A673 (cell line): ENCODE results near the gene SLC26A8. TPM values are rescaled to one million over a fixed set of nuclear protein-coding genes. Genes with fewer than 3 reads are reported as not detected.

Experiments
- BruUV-seq: library from RNA; stranded (reverse); fragments of 400-500 nt; replicated peaks from 2 replicates; lab custom pipeline; 2021; lab: Mats Ljungman, UMichigan
- CTCF ChIA-PET: fragments of 300-600 bp; sonication (Branson Sonifier 250); formaldehyde crosslinking; loops from one replicate; lab custom pipeline; 2022; ENCODE audit warnings: antibody characterized with exemption; lab: Charles Lee
- POLR2A ChIA-PET: fragments of 300-600 bp; sonication (Branson Sonifier 250); formaldehyde crosslinking; loops from one replicate; lab custom pipeline; 2022; ENCODE audit warnings: antibody characterized with exemption; ENCODE audit not compliant: low non-redundant PET; lab: Charles Lee
- DNase-seq: peaks from one replicate; pipeline ENCODE4 v3.0.0-alpha.2; 2015; ENCODE audit warnings: low spot score
- H3K27ac ChIP-seq: fragments of 200-600 bp; sonication (generic); 2 replicates; pipeline ENCODE4 v1.5.1; 2016; ENCODE audit warnings: mixed run types, low read depth, mild to moderate bottlenecking, mixed read lengths, antibody characterized with exemption, low read length; ENCODE audit not compliant: poor library complexity, severe bottlenecking
- H3K27me3 ChIP-seq: fragments of 200-600 bp; sonication (generic); replicated peaks from 2 replicates; pipeline ENCODE4 v1.6.1; 2017; ENCODE audit warnings: mixed run types, low read depth, mild to moderate bottlenecking, mixed read lengths, antibody characterized with exemption, low read length; ENCODE audit not compliant: insufficient read depth, poor library complexity
- H3K36me3 ChIP-seq: fragments of 200-600 bp; sonication (generic); 2 replicates; pipeline ENCODE4 v1.6.1; 2016; ENCODE audit warnings: mixed run types, mild to moderate bottlenecking, mixed read lengths, antibody characterized with exemption, low read length; ENCODE audit not compliant: insufficient read depth, poor library complexity, severe bottlenecking
- H3K4me1 ChIP-seq: fragments of 200-600 bp; sonication (generic); 2 replicates; pipeline ENCODE4 v1.6.1; 2017; ENCODE audit warnings: mixed run types, mild to moderate bottlenecking, mixed read lengths, antibody characterized with exemption, low read length; ENCODE audit not compliant: insufficient read depth, poor library complexity, severe bottlenecking
- H3K4me3 ChIP-seq: fragments of 200-600 bp; sonication (generic); 2 replicates; pipeline ENCODE4 v1.5.1; 2016; ENCODE audit warnings: low read depth, mixed run types, mild to moderate bottlenecking, mixed read lengths, low read length; ENCODE audit not compliant: poor library complexity, severe bottlenecking
- H3K9me3 ChIP-seq: fragments of 200-600 bp; sonication (generic); 2 replicates; pipeline ENCODE4 v1.6.1; 2016; ENCODE audit warnings: mixed run types, low read depth, mild to moderate bottlenecking, mixed read lengths, antibody characterized with exemption, low read length; ENCODE audit not compliant: poor library complexity, severe bottlenecking
- CTCF ChIP-seq: fragments of 300-800, 200-600 bp; sonication (generic); conservative IDR thresholded peaks from 2 replicates; pipeline ENCODE4 v1.5.1; 2017; ENCODE audit warnings: low read depth, mild to moderate bottlenecking, antibody characterized with exemption, low read length, moderate library complexity, mixed read lengths
- EZH2 ChIP-seq: fragments of 200-600 bp; sonication (generic); IDR thresholded peaks from 2 replicates; pipeline ENCODE4 v1.6.1; 2017; ENCODE audit warnings: borderline replicate concordance, low read depth, mild to moderate bottlenecking, mixed read lengths, antibody characterized with exemption, low read length; ENCODE audit not compliant: poor library complexity, severe bottlenecking
- intact Hi-C: fragments of 100-400 bp; cut with micrococcal nuclease; formaldehyde crosslinking; loops from one replicate; pipeline ENCODE4 v1.10.0; 2022; ENCODE audit not compliant: unreplicated experiment
- total RNA-seq: library from RNA; stranded (reverse); gene quantifications from 2 replicates; pipeline ENCODE4 v1.2.3, GENCODE V29; 2021

Gene SLC26A8
- total RNA-seq, 1 experiment from 2014 or later = not detected

- Histone ChIP-seq H3K4me1 (no peaks in the 10 kb centered on the region), H3K9me3 (no peaks in the 10 kb centered on the region), H3K36me3 (no peaks in the 10 kb centered on the region), H3K27ac (no peak overlapping the region), H3K27me3 (no peaks in the 10 kb centered on the region), H3K4me3 (no peak overlapping the region)
- POLR2A ChIA-PET = no interaction called here
- TF ChIP-seq EZH2 = no peak
- TF ChIP-seq CTCF = no peak
- intact Hi-C loops = no loop called here
- no peak for DNase-seq
- CTCF ChIA-PET = interaction anchor here (0.6 kb wide), 1 partner anchor 135 kb away, joined by 4 read pairs; no protein-coding TSS in a partner anchor
- no TSS peak for BruUV-seq
Observed at GRCh38 chr6:35931120-35931561, 93.3 kb downstream of the SLC26A8 start.

- Histone ChIP-seq H3K4me3 (no peak overlapping the region), H3K27ac (no peak overlapping the region), H3K9me3 (no peaks in the 10 kb centered on the region), H3K27me3 (no peaks in the 10 kb centered on the region), H3K36me3 (no peaks in the 10 kb centered on the region), H3K4me1 (no peaks in the 10 kb centered on the region)
- CTCF ChIA-PET = no interaction called here
- no peak for TF ChIP-seq CTCF
- DNase-seq = no peak
- POLR2A ChIA-PET = no interaction called here
- BruUV-seq = no TSS peak
- intact Hi-C loops = no loop called here
Observed at GRCh38 chr6:35929601-35930000, 94.8 kb downstream of the SLC26A8 start.

GRCh38 chr6:35926509-35927215 is 97.8 kb downstream of the SLC26A8 start:
- Histone ChIP-seq H3K4me3 (no peak overlapping the region), H3K27me3 (no peaks in the 10 kb centered on the region), H3K36me3 (no peaks in the 10 kb centered on the region), H3K27ac (no peak overlapping the region), H3K4me1 (peaks cover 7% of the 10 kb centered on the region), H3K9me3 (no peaks in the 10 kb centered on the region)
- ChIA-PET CTCF (no interaction called here), POLR2A (no interaction called here)
- intact Hi-C loops = no loop called here
- no TSS peak for BruUV-seq
- no peak for TF ChIP-seq EZH2
- DNase-seq = no peak

GRCh38 chr6:35925961-35926360 is 98.5 kb downstream of the SLC26A8 start:
- no peaks in the 10 kb centered on the region for H3K27me3 ChIP-seq
- no peaks in the 10 kb centered on the region for H3K36me3 ChIP-seq
- peaks cover 11% of the 10 kb centered on the region for H3K4me1 ChIP-seq
- no peak overlapping the region for H3K27ac ChIP-seq
- ChIA-PET POLR2A (no interaction called here), CTCF (no interaction called here)
- TF ChIP-seq EZH2 (no peak), CTCF (no peak)
- H3K9me3 ChIP-seq = no peaks in the 10 kb centered on the region
- no peak for DNase-seq
- BruUV-seq = no TSS peak
- no peak overlapping the region for H3K4me3 ChIP-seq
- intact Hi-C loops = no loop called here
